ENCODE data around the gene SLC22A3. TPM values are rescaled to one million over a fixed set of nuclear protein-coding genes. Genes with fewer than 3 reads are reported as not detected.
A peak's percentile ranks its signal among the peaks of the same experiment; 100 is the strongest.

Gene SLC22A3
- total RNA-seq, 1 donor, result 0.72 TPM

DNA sequence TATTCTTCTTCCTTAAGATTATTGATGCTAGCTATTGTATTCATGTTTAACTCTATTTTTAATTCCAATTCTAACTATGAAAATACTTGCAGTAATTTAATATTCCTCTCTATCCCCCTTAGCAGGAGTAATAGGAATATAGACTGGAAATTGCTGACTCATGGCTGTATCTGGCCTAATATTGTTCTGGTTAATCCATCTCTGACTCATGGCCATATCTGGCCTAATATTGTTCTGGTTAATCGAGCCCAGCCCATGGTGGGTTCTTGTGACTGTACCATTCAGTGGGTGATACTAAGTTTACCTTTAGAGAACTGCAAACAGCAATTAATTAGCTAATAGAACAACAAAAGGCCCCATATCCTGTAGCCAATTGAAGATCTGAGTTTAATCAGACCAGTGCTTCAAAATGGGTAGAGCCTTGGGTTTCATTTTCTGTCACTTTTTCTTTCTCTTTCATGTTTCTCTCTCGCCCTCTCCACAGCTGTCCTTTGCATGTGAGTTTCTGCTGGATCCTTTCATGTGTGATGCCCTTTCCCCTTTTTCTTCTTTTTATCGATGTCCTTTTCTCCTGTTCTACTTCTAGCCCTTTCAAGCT, 50.6 kb downstream of the SLC22A3 start:
- TF ChIP-seq CTCF (IDR thresholded peaks at IDR 0.05; ENCODE audit: insufficient read depth, low read length), result no peak
- DNase-seq (ENCODE audit: low read depth), result peak; percentile 78
- no peak overlapping the region for H3K4me3 ChIP-seq (ENCODE audit: low read depth, low read length)

- no peak for TF ChIP-seq CTCF (IDR thresholded peaks at IDR 0.05; ENCODE audit: insufficient read depth, low read length)
- peak; percentile 85 for DNase-seq (ENCODE audit: low read depth)
- no peak overlapping the region for H3K4me3 ChIP-seq (ENCODE audit: low read depth, low read length)
Observed at GRCh38 chr6:160400446-160400845, 52.3 kb downstream of the SLC22A3 start.

DNA sequence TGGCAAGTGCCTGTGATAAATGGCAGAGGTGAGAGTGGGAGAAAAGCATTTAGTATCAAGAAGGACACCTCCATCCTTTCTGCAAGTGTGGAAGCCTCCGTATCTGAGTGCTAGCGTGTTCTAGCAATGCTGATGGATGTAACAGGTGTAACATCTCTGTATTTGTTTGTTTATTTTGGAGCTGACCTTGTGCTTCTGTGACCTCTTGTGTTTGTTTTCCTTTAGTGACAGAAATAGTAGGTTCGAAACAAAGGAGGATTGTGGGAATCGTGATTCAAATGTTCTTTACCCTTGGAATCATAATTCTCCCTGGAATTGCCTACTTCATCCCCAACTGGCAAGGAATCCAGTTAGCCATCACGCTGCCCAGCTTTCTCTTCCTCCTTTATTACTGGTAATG, 60.4 kb downstream of the SLC22A3 start:
- H3K4me3 ChIP-seq (ENCODE audit: low read depth, low read length), result no peak overlapping the region
- no peak for DNase-seq (ENCODE audit: low read depth)
- TF ChIP-seq CTCF (IDR thresholded peaks at IDR 0.05; ENCODE audit: insufficient read depth, low read length), result no peak

DNA sequence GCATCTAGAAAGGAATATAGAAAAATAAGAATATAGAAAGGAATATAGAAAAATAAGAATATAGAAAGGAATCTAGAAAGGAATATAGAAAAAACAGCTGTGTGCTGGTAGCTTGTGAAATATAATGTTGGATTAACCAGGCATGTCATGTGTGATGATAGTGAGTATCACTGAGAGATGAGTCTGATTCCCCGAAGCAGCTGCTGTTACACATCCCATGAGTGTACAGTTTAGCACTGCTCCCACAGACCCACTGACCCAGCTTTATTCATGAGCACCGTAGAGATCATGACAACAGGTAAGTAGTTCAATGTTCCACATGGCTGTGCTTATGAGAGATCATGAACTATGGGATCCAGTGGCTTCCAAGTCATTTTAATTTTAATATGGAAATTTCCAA, 64.8 kb downstream of the SLC22A3 start:
- H3K4me3 ChIP-seq (ENCODE audit: low read depth, low read length), result no peak overlapping the region
- no peak for DNase-seq (ENCODE audit: low read depth)
- no peak for TF ChIP-seq CTCF (IDR thresholded peaks at IDR 0.05; ENCODE audit: insufficient read depth, low read length)

DNA sequence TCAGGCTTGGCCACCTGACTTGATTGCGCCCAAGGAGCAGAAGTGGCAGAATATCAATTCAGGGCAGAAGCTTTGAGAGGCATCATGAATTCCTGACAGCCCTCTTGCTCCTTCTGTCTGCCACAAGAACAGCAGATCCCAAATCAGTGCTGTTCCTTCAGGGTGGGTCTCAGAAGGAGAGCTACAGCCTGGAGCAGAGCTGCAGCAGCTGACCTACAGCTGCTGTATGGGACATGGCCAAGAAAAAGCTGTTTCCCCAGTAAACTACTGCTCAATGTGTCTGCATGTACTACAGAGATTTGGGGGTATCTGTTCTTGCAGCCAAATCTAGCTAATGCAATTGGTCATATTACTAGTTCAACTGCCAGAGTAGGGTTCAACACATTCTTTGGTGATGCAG, 69.0 kb downstream of the SLC22A3 start:
- DNase-seq (ENCODE audit: low read depth), result no peak
- no peak overlapping the region for H3K4me3 ChIP-seq (ENCODE audit: low read depth, low read length)
- no peak for TF ChIP-seq CTCF (IDR thresholded peaks at IDR 0.05; ENCODE audit: insufficient read depth, low read length)

DNA sequence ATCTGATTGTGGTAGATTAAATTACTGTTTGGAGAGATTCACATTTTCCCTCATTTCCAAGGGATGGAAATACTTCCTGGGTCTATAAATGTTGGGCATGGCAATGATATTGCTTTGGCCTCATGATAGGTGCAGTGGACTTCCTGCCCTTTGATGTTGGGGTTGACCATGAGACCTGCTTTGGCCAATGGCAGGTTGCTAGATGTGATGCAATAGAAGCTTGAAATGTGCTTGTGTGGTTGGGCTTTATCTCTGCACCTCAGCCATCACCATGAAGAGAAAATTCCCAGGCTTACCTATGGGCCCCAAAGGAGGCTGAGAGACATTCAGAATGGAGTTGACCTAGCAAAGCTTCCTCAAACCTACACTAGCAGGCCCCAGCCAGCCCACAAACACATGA, 69.4 kb downstream of the SLC22A3 start:
- no peak for DNase-seq (ENCODE audit: low read depth)
- H3K4me3 ChIP-seq (ENCODE audit: low read depth, low read length), result no peak overlapping the region
- TF ChIP-seq CTCF (IDR thresholded peaks at IDR 0.05; ENCODE audit: insufficient read depth, low read length), result no peak

DNA sequence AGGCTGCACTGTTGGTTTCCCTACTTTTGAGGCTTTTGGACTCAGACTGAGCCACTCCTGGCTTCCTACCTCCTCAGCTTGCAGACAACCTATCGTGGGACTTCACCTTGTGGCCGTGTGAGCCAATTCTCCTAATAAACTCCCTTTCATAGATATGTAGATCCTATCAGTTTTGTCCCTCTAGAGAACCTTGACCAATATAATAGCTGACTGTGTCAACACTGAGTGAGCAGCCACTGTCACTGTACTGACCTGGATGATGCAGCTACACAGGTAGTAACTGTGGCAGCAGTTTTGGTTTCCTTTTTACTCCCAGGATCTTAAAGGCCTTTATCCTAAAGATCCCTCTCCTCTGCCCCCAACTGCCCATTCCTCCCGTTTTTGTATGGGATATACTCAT, 70.2 kb downstream of the SLC22A3 start:
- TF ChIP-seq CTCF (IDR thresholded peaks at IDR 0.05; ENCODE audit: insufficient read depth, low read length), result no peak
- no peak overlapping the region for H3K4me3 ChIP-seq (ENCODE audit: low read depth, low read length)
- no peak for DNase-seq (ENCODE audit: low read depth)

Measured in fibroblast of the aortic adventitia (primary cell).